Adrenal gland (tissue), 12 donors: ENCODE measurements around the gene FGF21. TPM values are rescaled to one million over a fixed set of nuclear protein-coding genes. Genes with fewer than 3 reads are reported as not detected.
A peak's percentile ranks its signal among the peaks of the same experiment; 100 is the strongest.

ENCODE experiments used
- DNase-seq, 7 donors: peaks; one replicate each; pipeline ENCODE4 v3.0.0-alpha.2; 2019 to 2020
- H3K27ac ChIP-seq, 5 donors: fragments of 200-600 bp; sonication (generic) in 4 of 5; 1 replicate in 3 of 5; 2 replicates in 2 of 5; pipeline versions ENCODE4 v1.5.1 to v1.8.0; 2016 to 2020; ENCODE audit warnings: mild to moderate bottlenecking in 1 of 5
- H3K27me3 ChIP-seq: fragments of 200-600 bp; 2 replicates; pipeline ENCODE4 v1.8.0; 2021
- H3K36me3 ChIP-seq, 2 donors: fragments of 200-600 bp; replicated peaks in 1 of 2; 1 replicate in 1 of 2; 2 replicates in 1 of 2; pipeline versions ENCODE4 v1.5.1 to v1.8.0; 2018 to 2022
- H3K4me1 ChIP-seq, 2 donors: fragments of 200-600 bp; replicated peaks in 1 of 2; 1 replicate in 1 of 2; 2 replicates in 1 of 2; pipeline versions ENCODE4 v1.5.1 to v1.8.0; 2018 to 2021
- H3K4me3 ChIP-seq, 4 donors: fragments of 200-600 bp; sonication (generic) in 3 of 4; one replicate each; pipeline ENCODE4 v1.5.1; 2016 to 2018
- H3K9me3 ChIP-seq, 3 donors: fragments of 200-600 bp; sonication (generic) in 1 of 3; replicated peaks in 1 of 3; 1 replicate in 2 of 3; 2 replicates in 1 of 3; pipeline versions ENCODE4 v1.5.1 to v1.8.0; 2016 to 2021
- CTCF ChIP-seq, 6 experiments: fragments of 450-650 bp in 4 of 6; fragments of 200-600 bp in 2 of 6; sonication (generic) in 1 of 6; IDR thresholded peaks; 1 replicate in 5 of 6; 2 replicates in 1 of 6; pipeline versions ENCODE4 v1.5.1 to v1.8.0; 2016 to 2021; ENCODE audit warnings: antibody characterized with exemption in 6 of 6, mild to moderate bottlenecking in 2 of 6, moderate library complexity in 1 of 6
- POLR2A ChIP-seq, 2 donors: fragments of 450-650 bp; IDR thresholded peaks; one replicate each; pipeline ENCODE4 v1.6.1; 2017; ENCODE audit warnings: antibody characterized with exemption in 2 of 2, mild to moderate bottlenecking in 2 of 2, moderate library complexity in 1 of 2
- WGBS, 4 donors: extraction: QIAGEN DNeasy Blood & Tissue Kit in 2 of 4; methylation state at CpG; one replicate each; pipeline versions ENCODE4 v1.1.5 to v1.1.7; 2013 to 2017; 5-methylcytosine and 5-hydroxymethylcytosine counted together
- intact Hi-C, 2 donors: fragments of 100-400 bp; cut with DNase I; formaldehyde crosslinking; loops; one replicate each; pipeline versions ENCODE4 v1.14.1 to v1.15.0; 2022 to 2023
- polyA plus RNA-seq, 3 donors: library from polyadenylated mRNA; stranded (reverse); fragments of 200-250 nt in 2 of 3; fragments of 350-450 nt in 1 of 3; fragmentation: Illumina TruSeq in 1 of 3; extraction: RNeasy Lipid Tissue Mini Kit (QIAGEN cat#74804) in 1 of 3; gene quantifications; one replicate each; pipeline ENCODE4 v1.2.3, GENCODE V29; 2013 to 2014
- total RNA-seq, 9 donors: library from RNA; depleted of rRNA in 4 of 9; stranded (reverse); fragments of >200 nt in 4 of 9; fragments of 120-200 nt in 1 of 9; fragmentation: NEBNext Ultra II Directional in 1 of 9; extraction: Animal tissue kit (Norgen Biotek cat#: 25700) in 1 of 9; gene quantifications; one replicate each; pipeline versions ENCODE4 v1.1.0 to v1.2.4, GENCODE V29; 2013 to 2023
- donor health status: healthy with polysubstance abuse.
- donor health status: Bipolar disorder and iron deficiency.
- donor health status: DM: yes; HTN: yes; CAD: no.
- donor health status: DM: no; HTN: no; CAD: no.
- donor health status: DM: no; HTN: no; CAD: no.
- donor health status: DM: yes; HTN: yes; CAD: no.

FGF21 gene
- total and polyA plus RNA-seq, 12 donors = not detected

GRCh38 chr19:48768994-48769713 is 13.8 kb downstream of the FGF21 start:
- no peaks in the 10 kb centered on the region for H3K9me3 ChIP-seq
- H3K4me3 ChIP-seq = no peak overlapping the region
- intact Hi-C loops = no loop called here
- H3K27me3 ChIP-seq = no peaks in the 10 kb centered on the region
- H3K27ac ChIP-seq = no peak overlapping the region
- DNase-seq = no peak
- no peak for TF ChIP-seq CTCF (IDR thresholded peaks at IDR 0.05)
- no peak for TF ChIP-seq POLR2A (IDR thresholded peaks at IDR 0.05)
- WGBS, 4 donors = 77 to 82% (median 80%) methylated on average over 11 of the region's 11 CpGs
- H3K4me1 ChIP-seq = peaks cover 15 to 20% of the 10 kb centered on the region in 2 donors
- H3K36me3 ChIP-seq = no peaks in the 10 kb centered on the region

- 54 to 79% (median 70%) methylated on average over 7 of the region's 7 CpGs for WGBS, 4 donors
- H3K27me3 ChIP-seq = no peaks in the 10 kb centered on the region
- H3K4me1 ChIP-seq = peaks cover 15 to 22% of the 10 kb centered on the region in 2 donors
- intact Hi-C loops = no loop called here
- H3K4me3 ChIP-seq = no peak overlapping the region
- no peaks in the 10 kb centered on the region for H3K36me3 ChIP-seq
- TF ChIP-seq CTCF (IDR thresholded peaks at IDR 0.05) = no peak
- no peak for TF ChIP-seq POLR2A (IDR thresholded peaks at IDR 0.05)
- no peak for DNase-seq
- no peaks in the 10 kb centered on the region for H3K9me3 ChIP-seq
- H3K27ac ChIP-seq = peak overlapping the region in 2 of 5 donors; percentile 49 to 91
These were observed 14.9 kb downstream of the FGF21 start for GRCh38 chr19:48770266-48770665.

GRCh38 chr19:48770734-48771472 is 15.6 kb downstream of the FGF21 start:
- 83 to 84% (median 84%) methylated on average over 19 to 20 of the region's 20 CpGs for WGBS, 4 donors

More at GRCh38 chr19:48770734-48771472, 15.6 kb downstream of the FGF21 start:
- Histone ChIP-seq H3K27ac (peak overlapping the region in 3 of 5 donors; percentile 49 to 91 (median 73)), H3K27me3 (no peaks in the 10 kb centered on the region), H3K9me3 (no peaks in the 10 kb centered on the region), H3K4me3 (no peak overlapping the region), H3K4me1 (peaks cover 15 to 22% of the 10 kb centered on the region in 2 donors), H3K36me3 (no peaks in the 10 kb centered on the region)
- intact Hi-C loops = no loop called here
- no peak for DNase-seq
- TF ChIP-seq CTCF (IDR thresholded peaks at IDR 0.05) (no peak), POLR2A (IDR thresholded peaks at IDR 0.05) (no peak)
